ENCODE data around the gene PPP1R9B. TPM values are rescaled to one million over a fixed set of nuclear protein-coding genes. Genes with fewer than 3 reads are reported as not detected.

Gene PPP1R9B
- total and polyA plus RNA-seq, 4 donors = 0.90 to 26.1 (median 7.1) TPM

DNA sequence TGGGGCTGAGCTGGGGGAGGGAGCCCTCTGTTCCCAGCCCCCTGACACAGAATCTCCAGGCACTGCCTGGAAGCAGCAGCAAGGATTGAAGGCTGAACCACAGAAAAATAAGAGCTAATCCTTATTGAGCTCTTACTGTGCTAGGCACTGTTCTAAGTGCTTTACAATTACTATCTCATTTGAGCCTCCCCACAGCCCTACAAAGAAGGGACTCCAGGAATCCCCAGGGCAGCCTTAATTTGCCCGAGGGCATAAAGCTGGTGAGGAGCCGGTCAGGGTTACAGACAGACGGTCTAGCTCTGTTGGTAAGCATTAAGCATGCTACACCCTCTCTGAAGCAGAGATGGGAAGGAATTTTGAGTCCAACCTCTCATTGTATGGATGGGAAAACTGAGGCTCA lies 27.5 kb downstream of the PPP1R9B start:
- Histone ChIP-seq H3K27me3 (ENCODE audit: control insufficient read depth in 4 of 4, insufficient read depth in 4 of 4, low read length in 3 of 4) (peaks cover 0 to 4% (median 0%) of the 10 kb centered on the region in 4 donors), H3K27ac (ENCODE audit: low read depth in 1 of 2, low read length in 2 of 2) (no peak overlapping the region), H3K4me3 (ENCODE audit: low read depth in 1 of 3, low read length in 3 of 3) (no peak overlapping the region), H3K36me3 (ENCODE audit: control insufficient read depth in 4 of 4, insufficient read depth in 3 of 4, low read depth in 1 of 4, low read length in 3 of 4) (no peaks in the 10 kb centered on the region), H3K9me3 (ENCODE audit: control insufficient read depth in 4 of 4, low read length in 3 of 4) (no peaks in the 10 kb centered on the region), H3K4me1 (ENCODE audit: control insufficient read depth in 4 of 4, insufficient read depth in 4 of 4, low read length in 3 of 4) (no peaks in the 10 kb centered on the region), H3K9ac (ENCODE audit: low read depth in 1 of 2, low read length in 2 of 2) (no peak overlapping the region)
- TF ChIP-seq EGR1 (IDR thresholded peaks at IDR 0.05; ENCODE audit: low read depth in 2 of 2) = no peak
- TF ChIP-seq, protein P1, sequence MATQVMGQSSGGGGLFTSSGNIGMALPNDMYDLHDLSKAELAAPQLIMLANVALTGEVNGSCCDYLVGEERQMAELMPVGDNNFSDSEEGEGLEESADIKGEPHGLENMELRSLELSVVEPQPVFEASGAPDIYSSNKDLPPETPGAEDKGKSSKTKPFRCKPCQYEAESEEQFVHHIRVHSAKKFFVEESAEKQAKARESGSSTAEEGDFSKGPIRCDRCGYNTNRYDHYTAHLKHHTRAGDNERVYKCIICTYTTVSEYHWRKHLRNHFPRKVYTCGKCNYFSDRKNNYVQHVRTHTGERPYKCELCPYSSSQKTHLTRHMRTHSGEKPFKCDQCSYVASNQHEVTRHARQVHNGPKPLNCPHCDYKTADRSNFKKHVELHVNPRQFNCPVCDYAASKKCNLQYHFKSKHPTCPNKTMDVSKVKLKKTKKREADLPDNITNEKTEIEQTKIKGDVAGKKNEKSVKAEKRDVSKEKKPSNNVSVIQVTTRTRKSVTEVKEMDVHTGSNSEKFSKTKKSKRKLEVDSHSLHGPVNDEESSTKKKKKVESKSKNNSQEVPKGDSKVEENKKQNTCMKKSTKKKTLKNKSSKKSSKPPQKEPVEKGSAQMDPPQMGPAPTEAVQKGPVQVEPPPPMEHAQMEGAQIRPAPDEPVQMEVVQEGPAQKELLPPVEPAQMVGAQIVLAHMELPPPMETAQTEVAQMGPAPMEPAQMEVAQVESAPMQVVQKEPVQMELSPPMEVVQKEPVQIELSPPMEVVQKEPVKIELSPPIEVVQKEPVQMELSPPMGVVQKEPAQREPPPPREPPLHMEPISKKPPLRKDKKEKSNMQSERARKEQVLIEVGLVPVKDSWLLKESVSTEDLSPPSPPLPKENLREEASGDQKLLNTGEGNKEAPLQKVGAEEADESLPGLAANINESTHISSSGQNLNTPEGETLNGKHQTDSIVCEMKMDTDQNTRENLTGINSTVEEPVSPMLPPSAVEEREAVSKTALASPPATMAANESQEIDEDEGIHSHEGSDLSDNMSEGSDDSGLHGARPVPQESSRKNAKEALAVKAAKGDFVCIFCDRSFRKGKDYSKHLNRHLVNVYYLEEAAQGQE (IDR thresholded peaks at IDR 0.05) = no peak
- no peak for TF ChIP-seq SP1 (IDR thresholded peaks at IDR 0.05)
- TF ChIP-seq YY1 (IDR thresholded peaks at IDR 0.05) = no peak
- TF ChIP-seq, protein P2, sequence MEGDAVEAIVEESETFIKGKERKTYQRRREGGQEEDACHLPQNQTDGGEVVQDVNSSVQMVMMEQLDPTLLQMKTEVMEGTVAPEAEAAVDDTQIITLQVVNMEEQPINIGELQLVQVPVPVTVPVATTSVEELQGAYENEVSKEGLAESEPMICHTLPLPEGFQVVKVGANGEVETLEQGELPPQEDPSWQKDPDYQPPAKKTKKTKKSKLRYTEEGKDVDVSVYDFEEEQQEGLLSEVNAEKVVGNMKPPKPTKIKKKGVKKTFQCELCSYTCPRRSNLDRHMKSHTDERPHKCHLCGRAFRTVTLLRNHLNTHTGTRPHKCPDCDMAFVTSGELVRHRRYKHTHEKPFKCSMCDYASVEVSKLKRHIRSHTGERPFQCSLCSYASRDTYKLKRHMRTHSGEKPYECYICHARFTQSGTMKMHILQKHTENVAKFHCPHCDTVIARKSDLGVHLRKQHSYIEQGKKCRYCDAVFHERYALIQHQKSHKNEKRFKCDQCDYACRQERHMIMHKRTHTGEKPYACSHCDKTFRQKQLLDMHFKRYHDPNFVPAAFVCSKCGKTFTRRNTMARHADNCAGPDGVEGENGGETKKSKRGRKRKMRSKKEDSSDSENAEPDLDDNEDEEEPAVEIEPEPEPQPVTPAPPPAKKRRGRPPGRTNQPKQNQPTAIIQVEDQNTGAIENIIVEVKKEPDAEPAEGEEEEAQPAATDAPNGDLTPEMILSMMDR (IDR thresholded peaks at IDR 0.05; ENCODE audit: low read depth, low read length, missing input control) = no peak
- TF ChIP-seq FOXA1 (IDR thresholded peaks at IDR 0.05) = no peak
- TF ChIP-seq TAF1 (conservative IDR thresholded peaks at IDR 0.05) = no peak
- no peak for TF ChIP-seq HNF4A (conservative IDR thresholded peaks at IDR 0.05)
- no peak for TF ChIP-seq GABPA (IDR thresholded peaks at IDR 0.05 in 1 of 2, conservative IDR thresholded peaks at IDR 0.05 in 1 of 2)
- no peak for DNase-seq (ENCODE audit: low spot score)
- WGBS = 88% methylated on average over 3 of the region's 3 CpGs

DNA sequence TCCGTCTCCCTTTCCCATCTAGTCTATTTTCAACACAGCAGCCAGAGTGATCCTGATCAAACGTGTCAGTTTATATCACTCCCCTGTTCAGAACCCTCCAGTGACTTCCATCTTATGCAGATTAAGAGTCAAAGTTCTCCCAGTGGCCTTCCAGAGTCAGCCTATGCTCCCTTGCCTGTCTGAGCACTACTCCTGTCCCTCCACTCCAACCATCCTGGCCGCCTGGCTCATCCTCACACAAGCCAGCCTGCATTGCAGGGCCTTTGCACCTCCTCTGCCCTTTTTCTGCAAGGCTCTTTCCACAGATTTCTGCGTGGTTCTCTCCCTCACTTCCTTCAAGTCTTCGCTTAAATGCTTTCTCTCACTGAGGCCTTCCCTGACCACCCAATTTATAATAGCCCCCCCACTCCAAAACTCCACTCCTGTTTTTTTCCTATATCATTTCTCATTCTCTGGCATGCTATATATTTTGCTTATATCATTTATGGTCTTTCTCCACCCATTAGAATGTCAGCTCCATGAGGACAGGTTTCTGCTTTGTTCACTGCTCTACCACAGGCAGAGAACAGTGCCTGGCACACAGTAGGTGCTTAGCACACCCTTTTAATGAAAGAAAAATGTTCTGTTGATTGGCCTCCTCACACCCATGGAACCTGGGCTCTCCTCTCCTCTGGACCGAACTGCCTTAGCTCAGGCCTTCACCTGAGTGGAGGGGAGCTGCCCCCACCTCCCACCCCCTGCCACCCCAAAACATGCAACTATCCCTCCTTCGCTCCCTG lies 29.8 kb downstream of the PPP1R9B start:
- WGBS = 93% methylated on average over 7 of the region's 7 CpGs
- H3K4me3 ChIP-seq (ENCODE audit: low read depth in 1 of 3, low read length in 3 of 3) = no peak overlapping the region
- H3K36me3 ChIP-seq (ENCODE audit: control insufficient read depth in 4 of 4, insufficient read depth in 3 of 4, low read depth in 1 of 4, low read length in 3 of 4) = no peaks in the 10 kb centered on the region
- no peak overlapping the region for H3K27ac ChIP-seq (ENCODE audit: low read depth in 1 of 2, low read length in 2 of 2)
- no peak overlapping the region for H3K9ac ChIP-seq (ENCODE audit: low read depth in 1 of 2, low read length in 2 of 2)
- peaks cover 0 to 12% (median 9%) of the 10 kb centered on the region in 4 donors for H3K4me1 ChIP-seq (ENCODE audit: control insufficient read depth in 4 of 4, insufficient read depth in 4 of 4, low read length in 3 of 4)
- H3K9me3 ChIP-seq (ENCODE audit: control insufficient read depth in 4 of 4, low read length in 3 of 4) = no peaks in the 10 kb centered on the region
- no peaks in the 10 kb centered on the region for H3K27me3 ChIP-seq (ENCODE audit: control insufficient read depth in 4 of 4, insufficient read depth in 4 of 4, low read length in 3 of 4)
- no peak for DNase-seq (ENCODE audit: low spot score)
- TF ChIP-seq EGR1 (IDR thresholded peaks at IDR 0.05; ENCODE audit: low read depth in 2 of 2) (no peak), HNF4A (conservative IDR thresholded peaks at IDR 0.05) (no peak), TAF1 (conservative IDR thresholded peaks at IDR 0.05) (no peak), NR2F2 (IDR thresholded peaks at IDR 0.05) (no peak), FOXA1 (IDR thresholded peaks at IDR 0.05) (no peak), SP1 (IDR thresholded peaks at IDR 0.05) (no peak), JUND (IDR thresholded peaks at IDR 0.05) (no peak), HNF4G (IDR thresholded peaks at IDR 0.05) (no peak)
- TF ChIP-seq, protein P1 (IDR thresholded peaks at IDR 0.05) = no peak
- TF ChIP-seq, protein P3, sequence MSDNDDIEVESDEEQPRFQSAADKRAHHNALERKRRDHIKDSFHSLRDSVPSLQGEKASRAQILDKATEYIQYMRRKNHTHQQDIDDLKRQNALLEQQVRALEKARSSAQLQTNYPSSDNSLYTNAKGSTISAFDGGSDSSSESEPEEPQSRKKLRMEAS (IDR thresholded peaks at IDR 0.05) = no peak

Data from liver (tissue), 9 donors.